ENCODE measurements around the gene TBC1D4.
"Not testable (repeated sequence)": the region's sequence is repeated elsewhere in the genome, so short reads cannot be mapped to it uniquely, and the experiment has no call there.

Gene TBC1D4

DNA sequence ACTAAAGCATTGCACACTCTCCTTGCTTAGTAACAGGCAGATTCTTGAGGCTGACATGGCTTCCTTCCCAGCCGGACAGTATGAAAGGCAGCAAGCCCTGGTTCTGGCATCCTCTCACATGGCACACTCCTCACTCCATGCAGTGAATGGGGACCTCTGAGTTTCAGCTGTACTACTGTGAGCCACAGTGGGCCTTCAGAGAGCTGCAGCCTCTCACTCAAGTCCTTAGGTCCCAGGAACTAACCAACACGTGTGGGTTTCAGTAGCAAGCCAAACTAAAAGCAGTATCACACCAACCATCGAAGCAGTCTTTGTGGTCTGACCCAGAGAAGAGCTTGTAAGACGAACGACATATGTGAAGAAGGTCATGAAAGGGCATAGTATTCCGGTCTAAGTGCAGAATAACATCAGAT, 128.2 kb downstream of the TBC1D4 start:
- no peak for DNase-seq

GRCh38 chr13:75352641-75353327, 129.2 kb downstream of the TBC1D4 start:
- no peak for DNase-seq

- DNase-seq, result not testable (repeated sequence)
Measured at GRCh38 chr13:75351538-75351937, 130.4 kb downstream of the TBC1D4 start.

GRCh38 chr13:75347925-75348324, 134.0 kb downstream of the TBC1D4 start:
- no peak for DNase-seq

- no peak for DNase-seq
Measured at GRCh38 chr13:75347457-75347856, 134.5 kb downstream of the TBC1D4 start.

- no peak for DNase-seq
Measured at GRCh38 chr13:75345193-75345592, 136.8 kb downstream of the TBC1D4 start.

GRCh38 chr13:75341028-75341427, 140.9 kb downstream of the TBC1D4 start:
- DNase-seq, result no peak

- DNase-seq, result no peak
Measured at GRCh38 chr13:75339635-75340374, 142.2 kb downstream of the TBC1D4 start.

GRCh38 chr13:75334634-75335447, 147.1 kb downstream of the TBC1D4 start:
- no peak for DNase-seq

DNA sequence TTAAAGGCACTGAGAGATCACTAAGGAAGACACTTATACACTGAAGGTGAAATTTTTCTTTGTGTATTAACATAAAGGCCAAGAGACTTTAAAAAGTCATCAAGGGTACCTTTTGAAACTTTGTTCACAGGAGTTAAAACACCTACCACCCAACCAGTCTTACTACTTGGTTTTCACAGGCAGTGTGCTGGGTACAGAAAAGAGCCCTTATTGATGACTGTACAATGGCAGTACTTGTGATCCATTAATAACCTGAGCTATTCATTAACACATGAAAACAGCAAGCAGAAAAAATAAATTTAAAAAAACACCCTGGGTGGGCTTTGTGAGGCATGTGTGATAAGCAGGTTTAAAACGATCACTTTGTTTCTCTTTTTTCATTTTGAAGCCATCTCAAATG, 148.9 kb downstream of the TBC1D4 start:
- DNase-seq, result no peak

DNA sequence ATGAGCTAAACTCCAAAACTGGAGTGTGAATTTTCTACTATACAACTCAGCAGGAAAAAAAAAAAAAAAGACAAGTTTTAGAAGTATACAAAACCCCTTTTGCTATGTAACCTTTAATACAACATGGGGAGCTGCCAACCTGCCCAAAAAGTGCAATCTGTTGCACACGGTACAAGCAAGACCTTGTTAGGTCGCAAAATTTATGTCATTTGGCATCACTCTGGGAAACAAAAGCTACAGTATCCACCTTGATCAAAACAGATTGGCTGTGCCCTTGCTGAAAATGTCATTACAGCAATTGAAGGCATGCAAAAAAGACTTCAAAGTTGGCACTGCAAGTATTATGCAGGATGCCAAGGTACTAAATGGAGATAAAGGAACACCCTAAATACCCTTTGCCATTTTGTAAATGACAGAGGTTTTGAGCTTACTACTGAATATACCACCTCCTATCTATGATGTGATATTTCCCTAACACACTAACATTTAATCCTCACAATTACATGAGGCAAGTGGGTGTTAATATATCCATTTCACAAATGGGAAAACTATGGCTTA, 150.1 kb downstream of the TBC1D4 start:
- DNase-seq, result no peak

- no peak for DNase-seq
Measured at GRCh38 chr13:75330770-75331169, 151.2 kb downstream of the TBC1D4 start.

DNA sequence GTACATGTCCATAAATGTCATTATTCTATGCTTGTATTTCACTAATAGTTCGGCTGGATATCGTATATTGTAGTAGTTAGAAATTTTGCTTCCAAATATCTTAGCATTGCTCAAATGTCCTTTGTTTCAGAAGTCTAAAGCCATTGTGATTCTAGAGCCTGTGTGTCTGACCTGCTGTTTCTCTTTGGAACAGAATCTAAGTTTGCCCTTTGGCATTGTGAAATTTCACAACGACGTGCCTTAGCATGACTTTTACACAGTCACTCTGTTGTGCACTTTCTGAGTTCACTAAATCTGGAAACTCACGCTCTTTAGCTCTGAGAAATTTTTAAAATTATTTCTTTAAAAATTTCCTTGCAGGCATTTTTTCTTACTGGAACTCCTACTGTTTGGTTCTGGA, 152.2 kb downstream of the TBC1D4 start:
- no peak for DNase-seq

DNA sequence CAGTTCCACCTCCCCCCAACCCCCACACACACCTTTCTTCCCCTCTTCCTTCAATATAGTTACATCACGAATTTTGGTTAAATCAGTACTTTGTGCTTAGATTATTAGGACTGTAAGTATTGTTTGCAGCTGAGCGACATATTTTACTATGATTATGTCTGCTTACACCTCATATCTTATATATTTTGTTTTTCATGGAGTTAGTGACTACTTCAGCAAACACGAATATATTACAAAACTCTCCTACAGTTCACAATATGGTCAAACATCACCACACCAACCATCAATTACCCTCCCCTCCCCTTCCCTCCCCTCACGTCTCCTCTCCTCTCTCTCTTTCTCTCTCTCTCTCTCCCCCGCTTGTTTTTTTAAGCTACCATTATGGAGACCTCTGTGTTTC, 152.9 kb downstream of the TBC1D4 start:
- no peak for DNase-seq

DNA sequence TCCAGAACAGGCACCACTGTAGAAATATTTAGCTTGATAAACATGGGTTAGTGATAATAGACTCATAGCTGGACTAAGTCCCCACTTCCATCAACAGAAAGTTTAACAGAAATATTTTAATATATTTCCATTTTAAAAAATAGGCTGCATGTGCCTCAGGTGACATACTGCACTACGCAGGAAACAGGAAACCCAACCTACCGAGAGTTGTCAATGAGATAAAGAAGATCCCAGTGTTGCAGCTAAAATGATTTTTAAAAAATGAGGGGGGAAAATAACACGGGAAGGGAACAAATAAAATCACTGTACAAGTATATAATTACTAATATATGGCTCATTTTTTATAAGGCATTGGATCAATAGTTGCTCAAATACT, 154.8 kb downstream of the TBC1D4 start:
- DNase-seq, result no peak

DNA sequence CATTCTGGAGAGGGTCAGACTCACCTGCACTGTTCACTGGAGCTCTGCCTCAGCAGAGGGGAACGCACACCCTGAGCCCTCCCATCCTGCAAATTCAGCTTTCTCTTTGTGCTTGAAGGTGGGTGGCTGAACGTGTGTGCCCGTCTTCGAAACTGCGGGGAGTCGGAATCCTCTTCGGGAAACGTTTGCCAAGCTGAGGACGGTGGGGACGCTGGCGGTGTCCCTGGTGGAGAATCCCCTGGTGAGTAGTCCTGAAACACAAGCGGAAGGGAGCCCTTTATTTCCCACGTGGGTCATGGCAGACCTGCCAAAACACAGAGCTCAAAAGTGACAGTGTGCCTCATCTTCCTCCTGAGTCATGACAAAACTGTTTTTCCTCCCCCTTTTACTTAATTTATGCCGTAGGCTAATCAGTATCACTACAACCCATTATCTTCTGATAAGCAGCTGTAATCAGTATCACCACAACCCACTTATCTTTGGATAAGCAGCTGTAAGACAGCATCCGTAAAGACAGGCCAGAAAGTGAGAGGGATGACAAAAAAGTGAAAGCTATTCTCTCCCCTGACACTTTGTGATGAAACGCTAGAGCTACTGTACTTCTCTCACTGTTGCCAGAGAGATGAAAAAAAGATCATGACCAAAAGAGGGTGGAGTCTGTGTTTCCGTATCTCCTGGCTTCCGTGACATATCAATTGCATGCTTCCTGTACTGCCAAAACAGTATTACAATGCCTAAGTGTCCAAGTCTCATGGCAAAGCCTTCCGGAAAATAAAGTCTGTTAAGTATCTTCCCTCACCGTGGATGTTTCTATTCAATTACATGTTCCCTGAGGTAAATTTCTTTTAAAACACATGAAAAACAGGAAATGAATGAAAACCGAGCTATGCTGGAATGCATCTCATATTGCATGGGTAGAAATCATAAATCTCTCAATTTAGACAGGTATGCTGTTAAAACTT, 155.5 kb downstream of the TBC1D4 start:
- no peak for DNase-seq

- no peak for DNase-seq
Measured at GRCh38 chr13:75325711-75326110, 156.3 kb downstream of the TBC1D4 start.

GRCh38 chr13:75324413-75324940, 157.5 kb downstream of the TBC1D4 start:
- DNase-seq, result no peak

DNA sequence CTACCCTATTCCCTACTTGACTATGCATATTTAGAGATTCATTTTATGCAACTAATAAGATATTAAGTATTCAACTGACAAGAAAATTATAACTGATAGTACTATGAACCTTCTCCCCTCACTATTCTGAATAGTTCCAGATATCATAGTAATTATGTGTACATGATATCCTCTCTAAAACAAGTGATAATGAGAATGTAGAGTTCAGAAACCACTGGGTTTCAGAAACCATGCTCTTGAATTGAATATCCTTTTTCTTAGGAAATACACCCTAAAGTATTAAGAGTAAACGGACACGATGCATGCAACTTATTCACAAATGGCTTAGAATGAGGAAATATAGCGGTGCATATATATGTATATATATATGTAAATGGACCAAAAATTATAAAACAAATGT, 160.9 kb downstream of the TBC1D4 start:
- DNase-seq, result no peak

- DNase-seq, result no peak
Measured at GRCh38 chr13:75319254-75319653, 162.7 kb downstream of the TBC1D4 start.

DNA sequence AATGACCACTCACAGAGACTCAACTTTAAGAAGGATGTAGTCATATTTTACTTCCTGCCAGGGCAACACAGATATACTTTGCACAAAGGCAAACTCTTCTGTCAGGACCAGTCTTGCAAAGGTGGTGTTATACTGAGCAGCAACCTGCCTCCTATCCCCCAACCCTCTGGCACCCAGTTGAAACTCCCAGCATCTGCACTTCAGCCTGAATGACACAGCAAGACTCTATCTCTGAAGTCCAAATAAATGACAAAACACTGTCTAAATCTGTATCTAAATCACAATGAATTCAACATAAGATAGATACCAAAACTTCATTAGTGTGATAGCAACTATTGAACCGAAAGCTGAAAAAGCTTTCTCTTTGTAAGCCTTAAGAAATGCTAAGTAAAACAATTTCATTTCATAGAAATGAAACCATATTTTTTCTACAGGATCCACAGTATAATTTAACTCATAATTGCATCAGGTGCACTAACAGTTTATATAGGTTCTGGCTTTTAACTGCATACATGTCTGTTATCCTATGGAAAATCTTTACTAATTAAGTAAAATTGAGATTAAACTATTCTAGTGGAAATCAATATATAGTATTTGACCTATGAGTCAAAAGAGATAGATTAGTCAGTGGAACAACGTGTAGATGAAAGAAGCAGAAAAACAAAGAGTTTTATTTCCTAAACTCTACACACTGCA, 163.7 kb downstream of the TBC1D4 start:
- no peak for DNase-seq
